Right renal cortex interstitium (tissue), 3 donors: ENCODE results near the gene TOP1. TPM values are rescaled to one million over a fixed set of nuclear protein-coding genes. Genes with fewer than 3 reads are reported as not detected.

ENCODE experiments used
- DNase-seq, 3 donors: peaks; one replicate each; pipeline ENCODE4 v3.0.0-alpha.2; 2013; ENCODE audit warnings: low read depth in 3 of 3, low spot score in 2 of 3
- polyA plus RNA-seq, 3 donors: library from polyadenylated mRNA; unstranded; fragments of 120-200 nt; gene quantifications; one replicate each; pipeline ENCODE4 v1.2.1, GENCODE V29; 2013; ENCODE audit not compliant: insufficient read length in 3 of 3

Gene TOP1
- polyA plus RNA-seq, 3 donors = 116 to 123 (median 120) TPM

DNA sequence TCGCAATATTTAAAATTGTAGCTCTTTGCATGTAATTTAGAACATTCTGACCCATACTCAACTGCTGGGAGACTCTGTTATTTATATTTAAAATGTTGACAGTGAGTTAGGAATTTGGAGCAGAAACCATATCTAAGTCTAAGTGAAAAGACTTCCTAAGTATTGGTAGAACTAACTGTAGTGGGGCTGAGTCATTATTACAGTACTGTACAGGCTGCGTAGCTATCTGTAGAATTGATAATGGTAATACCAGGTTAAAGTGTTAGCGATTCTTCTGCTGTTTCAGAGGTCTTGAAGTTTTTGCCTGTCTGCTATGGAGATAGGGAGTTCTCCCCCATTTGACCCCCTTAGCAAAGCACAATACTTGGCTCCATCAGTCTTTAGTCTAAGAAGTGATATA lies 3.6 kb downstream of the TOP1 start:
- DNase-seq = no peak

DNA sequence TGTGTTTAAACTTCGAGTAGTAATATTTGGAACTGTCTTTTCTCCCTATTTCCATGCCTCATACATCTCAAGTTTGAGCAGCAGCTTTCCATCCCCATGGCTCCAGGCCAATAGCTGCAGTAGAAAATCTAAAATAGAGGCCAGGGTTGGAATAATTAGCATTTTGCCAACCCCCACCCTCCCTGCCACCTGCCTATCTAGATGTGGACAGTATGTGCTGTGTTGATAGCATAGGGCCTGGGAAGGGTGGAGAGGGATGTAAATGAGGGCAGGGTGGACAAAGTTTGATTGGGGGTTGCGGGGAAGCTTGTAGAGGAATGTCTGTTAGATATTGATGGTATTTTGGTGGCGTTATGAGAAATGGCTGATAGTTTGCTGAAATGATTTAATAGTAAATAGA lies 5.6 kb downstream of the TOP1 start:
- DNase-seq = no peak

DNA sequence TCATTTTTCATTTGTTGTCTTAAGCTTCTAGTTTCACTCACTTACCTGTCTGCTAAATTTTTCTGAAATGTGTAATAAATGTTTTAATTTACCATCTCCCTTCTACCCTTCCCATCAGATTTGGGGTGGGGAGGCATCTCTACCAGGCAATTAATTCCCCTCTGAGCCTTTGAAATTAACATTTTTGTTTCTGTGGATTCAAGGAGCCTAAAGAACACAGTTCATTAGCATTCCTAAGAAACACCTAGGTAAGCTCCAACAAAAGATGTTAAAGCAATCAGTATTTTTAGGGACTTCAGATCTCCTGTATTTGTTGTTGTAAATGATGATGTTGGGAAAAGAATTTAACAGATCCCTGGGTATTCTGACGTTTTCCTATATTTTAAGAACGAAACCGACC lies 6.6 kb downstream of the TOP1 start:
- no peak for DNase-seq

DNA sequence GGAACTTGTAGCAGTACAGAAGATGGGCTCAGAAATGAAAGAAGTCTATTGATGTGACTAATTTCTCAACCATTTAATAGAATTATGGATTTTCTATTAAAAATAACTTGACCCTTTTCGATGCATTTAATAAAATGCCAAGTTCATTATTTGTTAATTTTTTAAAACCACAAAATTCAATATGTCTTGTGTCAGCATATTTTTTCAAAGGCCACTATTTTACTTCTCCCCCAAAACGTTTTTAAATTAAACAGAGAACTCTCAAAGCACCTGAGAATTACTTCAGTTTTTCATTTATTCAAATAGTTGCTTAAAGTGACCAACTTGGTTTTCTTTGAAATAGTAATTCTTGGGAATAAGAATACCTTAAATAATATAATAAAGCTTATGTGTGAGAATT lies 8.6 kb downstream of the TOP1 start:
- no peak for DNase-seq

DNA sequence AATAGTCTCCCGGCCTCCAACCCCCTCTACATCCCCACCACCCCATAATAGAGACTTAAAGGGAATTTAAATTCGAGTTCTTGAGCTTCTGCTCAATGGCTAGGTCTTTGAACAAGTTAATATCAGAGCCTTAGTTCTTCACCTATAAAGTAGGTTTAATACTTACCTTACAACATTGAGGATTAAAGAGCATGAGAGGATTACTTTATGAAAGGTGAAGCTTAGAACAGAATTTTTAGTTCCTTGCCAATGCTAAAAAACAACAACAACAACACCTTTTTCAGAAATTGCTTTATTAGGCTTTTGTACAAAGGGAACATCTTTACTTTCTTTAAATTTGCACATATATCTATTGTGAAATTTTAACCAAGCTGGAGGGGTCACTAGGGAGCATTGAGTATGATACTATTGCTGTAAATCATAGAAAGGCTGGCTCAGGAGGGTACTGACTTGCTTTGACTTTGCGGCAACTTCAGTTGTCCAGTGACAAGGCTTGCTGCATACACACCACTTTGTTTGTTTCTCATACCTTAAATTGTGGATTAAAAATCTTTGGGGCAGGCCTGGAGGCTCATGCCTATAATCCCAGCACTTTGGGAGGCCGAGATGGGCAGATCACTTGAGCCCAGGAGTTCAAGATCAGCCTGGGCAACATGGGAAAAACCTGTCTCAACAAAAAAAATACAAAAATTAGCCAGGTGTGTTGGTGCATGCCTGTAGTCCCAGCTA lies 9.7 kb downstream of the TOP1 start:
- DNase-seq = no peak

DNA sequence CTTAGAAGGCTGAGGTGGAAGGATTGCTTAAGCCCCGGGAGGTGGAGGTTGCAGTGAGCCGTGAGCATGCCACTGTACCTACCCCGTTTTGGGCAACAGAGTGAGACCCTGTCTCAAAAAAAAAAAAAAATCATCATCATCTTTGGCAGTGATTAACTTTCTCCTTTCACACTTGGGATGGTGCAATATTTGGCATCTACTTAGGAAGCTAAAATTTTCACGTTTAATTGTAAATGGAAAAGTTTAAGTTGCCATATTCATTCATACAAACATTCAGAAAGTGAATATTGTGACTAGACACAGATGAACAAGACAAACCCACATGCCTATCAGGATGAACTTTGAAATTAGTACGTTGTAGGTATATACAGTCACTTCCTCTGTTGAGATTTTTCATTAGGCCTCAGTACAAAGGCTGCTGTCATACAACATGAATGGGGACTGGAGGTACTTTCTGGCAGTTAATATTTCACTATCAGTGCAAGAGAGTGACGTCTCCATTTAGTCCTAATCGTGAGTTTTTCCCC lies 10.3 kb downstream of the TOP1 start:
- DNase-seq = no peak

DNA sequence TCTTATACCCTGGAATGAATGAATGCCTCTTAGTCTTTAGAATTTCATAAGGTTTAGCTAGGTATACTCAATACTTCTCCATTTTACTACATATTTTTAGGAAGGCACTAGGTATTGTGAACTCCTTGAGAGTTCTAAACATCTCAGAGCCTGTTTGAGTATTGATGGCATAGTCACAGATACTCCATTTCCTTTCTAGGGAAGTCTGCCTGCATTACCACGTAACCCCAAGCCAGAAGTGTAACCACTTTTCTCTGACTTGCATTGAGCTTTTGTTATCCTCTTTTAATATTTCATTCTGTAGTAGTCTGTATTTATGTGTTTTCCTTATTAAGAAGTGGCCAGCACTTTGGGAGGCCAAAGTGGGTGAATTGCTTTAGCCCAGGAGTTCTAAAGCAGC lies 12.2 kb downstream of the TOP1 start:
- DNase-seq = no peak

DNA sequence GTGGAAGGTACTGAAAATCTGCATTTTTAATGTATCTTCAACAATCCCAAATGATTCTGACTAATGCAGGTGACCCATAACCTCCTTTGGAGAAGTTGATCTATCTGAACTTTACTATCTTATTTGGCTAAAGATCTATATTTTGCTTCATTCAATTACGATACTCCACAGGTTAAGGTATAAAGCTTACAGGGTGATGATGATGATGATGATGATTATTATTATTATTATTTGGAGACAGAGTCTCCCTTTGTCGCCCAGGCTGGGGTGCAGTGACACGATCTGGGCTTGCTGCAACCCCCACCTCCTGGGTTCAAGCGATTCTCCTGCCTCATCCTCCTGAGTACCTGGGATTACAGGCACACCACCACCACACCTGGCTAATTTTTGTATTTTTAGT lies 13.1 kb downstream of the TOP1 start:
- no peak for DNase-seq

DNA sequence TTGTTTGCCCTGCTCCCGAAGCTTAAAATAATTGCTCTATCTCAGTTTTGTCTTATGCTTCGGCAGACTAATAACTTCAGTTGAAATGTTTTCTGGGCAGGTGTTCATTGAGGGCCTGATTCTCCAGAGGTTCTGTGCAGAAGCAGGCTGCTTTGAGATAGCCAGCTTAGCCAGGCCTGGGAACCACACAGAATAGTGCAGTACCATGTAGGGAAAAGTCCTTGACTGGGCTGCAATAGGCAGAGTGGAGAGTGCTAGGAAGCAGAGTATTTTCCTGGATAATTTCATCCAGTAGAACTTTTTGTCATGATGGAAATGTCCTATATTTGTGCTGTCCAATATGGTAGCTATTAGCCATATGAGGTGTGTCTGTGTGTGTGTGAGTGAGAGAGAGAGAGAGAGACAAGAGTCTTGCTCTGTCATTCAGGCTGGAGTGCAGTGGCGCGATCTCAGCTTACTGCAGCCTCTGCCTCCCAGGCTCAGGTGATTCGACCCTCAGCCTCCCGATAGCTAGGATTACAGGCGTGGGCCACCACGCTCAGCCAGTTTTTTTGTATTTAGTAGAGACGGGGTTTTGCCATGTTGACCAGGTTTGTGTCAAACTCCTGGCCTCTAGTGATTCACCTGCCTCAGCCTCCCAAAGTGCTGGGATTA lies 15.9 kb downstream of the TOP1 start:
- no peak for DNase-seq

DNA sequence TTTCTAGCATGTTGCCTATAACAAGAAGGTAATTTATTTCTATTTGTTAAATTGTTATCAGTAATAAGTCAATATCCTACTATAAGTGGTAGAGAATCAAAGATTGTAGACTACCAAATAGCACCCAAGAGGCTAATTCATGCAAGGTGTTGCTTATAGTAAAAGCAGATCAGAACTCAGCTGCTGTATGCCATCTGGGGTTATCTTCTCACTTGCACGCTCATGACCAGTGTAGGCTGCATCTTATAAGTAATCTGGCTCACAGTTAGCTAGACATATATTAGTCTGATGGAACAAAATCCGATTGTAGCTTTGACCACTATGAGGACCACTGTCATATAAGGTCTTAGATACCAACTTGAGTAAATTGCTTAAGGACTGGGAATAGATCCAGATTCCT lies 17.0 kb downstream of the TOP1 start:
- DNase-seq = no peak

DNA sequence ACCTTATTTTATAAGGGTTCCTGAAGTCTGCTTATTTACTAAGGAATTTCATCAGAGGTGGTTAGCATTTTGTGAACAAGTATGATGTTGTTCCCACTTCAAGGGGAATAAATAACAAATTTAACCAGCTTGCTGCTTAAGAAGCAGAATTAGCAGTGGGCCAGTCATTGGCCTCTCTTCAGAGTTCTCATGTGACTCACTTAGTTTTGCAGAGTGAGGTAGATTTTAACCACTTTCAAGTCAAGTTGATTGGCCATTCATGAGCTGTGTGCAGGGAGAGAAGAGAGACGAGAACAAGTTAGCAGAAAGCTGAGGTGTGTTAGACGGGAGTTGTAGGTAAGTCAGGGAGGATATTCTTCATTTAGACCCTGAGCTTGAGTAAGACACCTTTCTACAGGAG lies 18.1 kb downstream of the TOP1 start:
- no peak for DNase-seq

DNA sequence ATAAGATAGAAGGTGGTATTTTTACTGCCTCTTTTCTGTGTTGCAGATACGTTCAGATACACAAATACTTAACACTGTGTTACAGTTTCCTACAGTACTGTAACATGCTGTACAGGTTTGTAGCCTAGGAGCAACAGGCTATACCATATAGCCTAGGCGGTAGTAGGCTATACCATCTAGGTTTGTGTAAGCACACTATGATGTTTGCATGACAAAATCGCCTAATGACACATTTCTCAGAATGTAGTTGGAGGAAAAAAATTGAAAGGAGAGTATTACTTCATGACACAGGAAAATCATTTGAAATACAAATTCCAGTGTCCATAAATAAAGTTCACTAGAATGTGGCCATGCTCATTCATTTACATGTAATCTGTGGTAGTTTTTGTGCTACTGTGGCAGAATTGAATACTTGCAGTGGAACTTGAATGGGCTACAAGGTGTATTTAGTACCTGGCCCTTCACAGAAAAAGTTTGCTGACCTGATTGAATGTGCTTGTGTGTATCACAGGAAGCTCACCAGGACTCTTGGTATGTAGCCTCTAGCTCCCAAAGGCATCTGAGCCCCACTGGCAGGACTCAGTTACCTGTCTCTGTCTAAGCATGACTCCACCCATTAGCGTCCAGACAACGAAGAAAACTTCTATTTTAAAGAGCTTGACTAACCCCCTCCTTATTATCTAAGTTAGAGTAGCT lies 18.8 kb downstream of the TOP1 start:
- no peak for DNase-seq

DNA sequence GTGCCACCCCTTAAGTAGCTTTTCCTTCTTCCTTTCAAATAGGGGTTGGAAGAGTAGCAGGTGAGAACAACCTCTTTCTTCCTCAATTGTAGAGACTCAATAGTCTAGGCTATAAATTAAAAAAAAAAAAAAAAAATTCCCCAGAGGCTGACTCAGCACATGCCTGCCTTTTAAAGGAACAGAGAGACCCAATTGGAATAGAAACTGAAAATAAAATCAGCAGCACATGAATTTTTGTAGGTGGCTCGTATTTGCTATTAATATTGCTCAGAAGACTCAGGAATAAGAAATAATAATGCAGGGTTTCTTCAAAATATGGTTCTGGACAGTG lies 19.3 kb downstream of the TOP1 start:
- DNase-seq = no peak

DNA sequence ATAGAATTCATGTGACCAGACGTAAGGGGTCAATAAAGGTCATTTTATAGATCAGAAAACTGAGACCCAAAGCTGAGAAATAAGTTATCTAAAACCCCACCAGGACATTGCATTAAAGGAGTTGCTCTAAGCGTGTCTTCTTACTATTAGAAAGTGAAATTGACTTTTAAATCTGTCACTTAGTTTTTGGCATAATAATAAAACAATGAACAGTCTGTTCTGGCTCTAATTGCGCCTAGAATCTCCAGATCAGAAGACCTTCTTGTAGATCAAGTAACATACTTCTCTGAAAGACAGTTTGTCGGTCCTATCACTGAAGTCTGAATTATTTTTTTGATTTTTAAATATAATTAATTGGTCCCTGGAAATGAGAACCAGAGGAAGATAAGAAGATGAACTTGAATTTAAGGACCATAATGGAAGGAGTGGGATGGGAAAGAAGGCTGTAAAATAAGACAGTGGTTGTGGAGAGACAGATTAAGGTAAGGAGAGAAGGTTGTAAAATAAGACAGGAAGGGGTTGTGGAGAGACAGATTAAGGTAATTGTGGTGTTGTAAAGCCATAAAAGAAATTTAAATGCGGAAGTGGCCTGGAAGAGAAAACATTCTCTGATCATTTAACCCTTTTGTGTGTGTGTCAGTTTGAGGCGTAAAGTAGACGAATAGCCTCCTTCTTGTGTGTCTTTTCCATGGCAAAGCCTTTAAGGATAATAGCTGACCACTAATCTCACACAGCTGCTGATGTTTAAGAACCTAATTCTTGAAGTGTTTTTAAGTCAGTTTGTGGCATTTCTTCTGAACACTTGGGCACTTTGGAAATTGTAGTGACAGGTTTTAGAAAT lies 20.1 kb downstream of the TOP1 start:
- DNase-seq = no peak

DNA sequence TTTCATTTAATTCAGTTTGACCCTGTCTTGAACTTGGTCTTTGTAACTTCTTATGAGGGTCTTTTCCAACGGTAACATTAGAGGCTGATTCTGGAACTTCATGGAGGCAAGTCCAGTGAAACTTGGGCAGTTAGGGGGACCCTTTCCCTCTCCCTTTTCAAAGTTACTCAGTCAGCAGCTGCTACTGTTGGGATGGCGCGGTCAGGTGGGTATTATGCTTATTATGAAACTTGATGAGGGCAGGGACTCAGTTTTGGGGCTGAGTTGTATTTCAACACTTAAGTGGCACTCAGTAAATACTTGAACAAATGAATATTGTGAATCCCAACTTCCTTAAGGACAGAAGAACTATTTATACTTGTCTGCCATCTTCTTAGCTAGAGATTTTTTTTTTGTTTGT lies 20.8 kb downstream of the TOP1 start:
- DNase-seq = no peak

DNA sequence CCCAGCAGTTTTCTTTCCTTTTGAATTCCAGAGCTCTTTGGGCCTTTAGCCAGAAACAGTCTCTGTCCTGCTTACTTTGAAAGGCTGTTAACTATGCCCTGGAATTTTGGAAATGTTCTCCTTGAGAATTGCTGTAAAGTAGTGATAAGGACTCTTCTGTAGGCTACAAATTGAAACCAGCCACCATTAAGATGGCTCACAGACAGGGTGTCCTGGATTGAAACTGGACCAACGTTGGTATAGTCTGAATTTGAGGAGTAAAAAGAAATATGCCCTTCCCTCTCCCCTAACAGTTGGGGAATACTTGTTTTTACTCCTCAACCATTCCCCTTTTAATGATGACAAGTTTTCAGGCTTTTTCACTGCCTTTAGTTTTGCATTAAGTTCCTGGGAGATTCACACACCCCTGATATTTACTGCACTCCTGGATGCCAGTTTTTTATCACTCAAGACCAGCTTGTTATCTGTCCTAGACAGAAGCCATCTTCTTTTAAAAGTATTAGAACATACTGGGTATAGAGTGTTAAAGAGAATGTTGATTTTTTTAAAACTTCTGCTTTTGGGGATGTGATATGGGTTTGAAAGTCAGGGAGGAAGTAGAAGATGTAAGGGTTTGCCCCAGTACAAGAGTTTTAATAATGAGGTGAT lies 21.9 kb downstream of the TOP1 start:
- no peak for DNase-seq

DNA sequence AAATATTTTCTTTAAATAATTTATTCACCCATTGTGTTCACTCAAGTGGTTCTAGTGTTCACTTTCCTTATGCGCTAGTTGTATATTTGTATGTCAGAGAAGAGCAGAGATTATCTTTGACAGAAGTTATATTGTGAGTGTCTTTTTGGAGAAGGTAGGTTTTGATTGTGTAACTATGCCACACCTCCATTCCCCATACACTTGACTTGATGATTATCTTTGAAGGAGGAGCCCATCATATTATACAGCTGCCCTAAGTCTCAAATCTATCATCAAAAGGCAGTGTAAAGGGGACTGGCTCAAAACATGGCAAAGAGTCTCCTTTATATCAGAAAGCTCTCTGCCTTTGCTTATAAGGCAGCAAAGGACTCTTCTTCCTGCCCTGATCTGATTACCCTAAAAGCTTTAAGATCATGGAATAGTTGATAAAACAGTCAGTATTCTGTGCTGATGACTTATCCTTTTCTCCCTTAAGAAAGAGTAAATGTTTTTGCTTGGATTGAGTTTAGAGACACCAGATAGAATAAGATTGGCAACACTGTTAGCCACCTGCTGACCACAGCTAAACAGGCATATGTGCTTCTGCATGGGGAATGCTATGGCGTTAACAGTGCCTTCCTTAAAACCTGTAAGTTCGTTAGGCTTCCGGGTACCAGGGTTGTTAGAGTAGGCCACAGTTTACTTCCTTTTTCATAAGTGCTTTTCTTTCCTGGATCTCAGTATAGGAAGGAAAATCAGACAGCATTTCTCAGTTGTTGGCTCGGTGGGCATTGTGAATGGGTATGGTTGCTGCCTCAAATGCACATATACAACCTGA lies 22.6 kb downstream of the TOP1 start:
- no peak for DNase-seq

DNA sequence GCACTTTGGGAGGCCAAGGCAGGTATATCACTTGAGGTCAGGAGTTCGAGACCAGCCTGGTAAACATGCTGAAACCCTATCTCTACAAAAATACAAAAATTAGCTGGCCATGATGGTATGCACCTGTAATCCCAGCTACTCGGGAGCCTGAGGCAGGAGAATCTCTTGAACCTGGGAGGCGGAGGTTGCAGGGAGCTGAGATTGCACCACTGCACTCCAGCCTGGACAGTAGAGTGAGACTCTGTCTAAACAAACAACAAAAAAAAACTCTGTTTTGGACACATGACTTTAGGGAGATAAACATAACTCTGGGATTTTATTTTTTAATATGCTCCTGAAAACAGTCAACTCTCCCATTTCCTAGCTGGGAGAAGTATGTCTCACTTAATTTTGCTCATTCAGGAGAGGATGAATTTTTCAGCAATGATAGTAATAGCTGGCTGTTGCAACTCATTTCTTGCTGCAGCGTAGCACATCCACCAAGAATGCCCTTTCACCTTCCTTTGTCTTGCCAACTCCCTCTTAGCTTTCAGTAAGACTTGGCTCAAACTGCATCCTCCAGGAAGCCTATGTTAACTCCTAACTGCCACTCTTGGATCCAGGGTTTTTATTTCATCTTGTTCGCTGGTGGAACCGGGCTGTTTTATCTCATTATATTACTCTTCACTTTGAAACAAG lies 24.3 kb downstream of the TOP1 start:
- DNase-seq = no peak
